ENCODE data around the gene HSFX3. TPM values are rescaled to one million over a fixed set of nuclear protein-coding genes. Genes with fewer than 3 reads are reported as not detected.
"Not testable (repeated sequence)": the region's sequence is repeated elsewhere in the genome, so short reads cannot be mapped to it uniquely, and the experiment has no call there.

Gene HSFX3
- total RNA-seq, 1 experiment from 2014 or later = not detected

DNA sequence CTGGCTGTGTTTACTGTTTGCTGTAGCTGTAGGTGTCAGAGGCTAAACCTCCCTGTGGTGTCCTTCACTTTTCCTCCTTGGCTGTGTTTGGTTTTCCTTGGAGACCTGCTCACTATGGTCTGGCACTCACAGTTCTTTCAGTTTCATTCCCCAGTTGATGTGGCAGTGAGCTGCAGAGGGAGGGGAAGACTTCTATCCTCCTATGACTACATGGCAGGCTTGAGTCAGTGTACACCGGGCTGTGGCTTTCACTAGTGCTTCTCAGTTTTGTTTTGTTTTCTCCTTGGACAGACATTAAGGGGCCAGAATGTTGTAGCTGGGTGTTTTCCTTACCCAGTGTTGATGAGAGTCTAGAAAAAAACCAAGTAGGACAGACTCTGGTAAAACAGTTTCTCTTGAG lies 23.7 kb upstream of the HSFX3 start:
- H3K27me3 ChIP-seq (replicated peaks; ENCODE audit: insufficient read depth, low read depth, low read length, poor library complexity); POLR2A ChIA-PET (ENCODE audit: low non-redundant PET); H3K4me3 ChIP-seq (ENCODE audit: low read depth, low read length, poor library complexity, severe bottlenecking); H3K9me3 ChIP-seq (ENCODE audit: low read depth, low read length, poor library complexity, severe bottlenecking); DNase-seq (ENCODE audit: low spot score); CTCF ChIA-PET; intact Hi-C loops (cut with micrococcal nuclease; ENCODE audit: unreplicated experiment); H3K4me1 ChIP-seq (ENCODE audit: insufficient read depth, low read length, poor library complexity, severe bottlenecking); BruUV-seq (replicated peaks); H3K36me3 ChIP-seq (ENCODE audit: insufficient read depth, low read length, poor library complexity, severe bottlenecking); H3K27ac ChIP-seq (ENCODE audit: low read depth, low read length, poor library complexity, severe bottlenecking): not testable (repeated sequence)

GRCh38 chrX:149572743-149573142 lies 23.0 kb upstream of the HSFX3 start:
- Histone ChIP-seq H3K27me3 (replicated peaks; ENCODE audit: insufficient read depth, low read depth, low read length, poor library complexity) (no peaks in the 10 kb centered on the region), H3K4me3 (ENCODE audit: low read depth, low read length, poor library complexity, severe bottlenecking) (no peak overlapping the region), H3K9me3 (ENCODE audit: low read depth, low read length, poor library complexity, severe bottlenecking) (no peaks in the 10 kb centered on the region), H3K4me1 (ENCODE audit: insufficient read depth, low read length, poor library complexity, severe bottlenecking) (no peaks in the 10 kb centered on the region), H3K27ac (ENCODE audit: low read depth, low read length, poor library complexity, severe bottlenecking) (no peak overlapping the region), H3K36me3 (ENCODE audit: insufficient read depth, low read length, poor library complexity, severe bottlenecking) (no peaks in the 10 kb centered on the region)
- ChIA-PET CTCF (no interaction called here), POLR2A (ENCODE audit: low non-redundant PET) (interaction anchor here (0.7 kb wide), 1 partner anchor 240 kb away, joined by 4 read pairs; no protein-coding TSS in a partner anchor)
- intact Hi-C loops (cut with micrococcal nuclease; ENCODE audit: unreplicated experiment) = no loop called here
- no TSS peak for BruUV-seq (replicated peaks)
- no peak for DNase-seq (ENCODE audit: low spot score)
- TF ChIP-seq EZH2 (IDR thresholded peaks at IDR 0.05; ENCODE audit: borderline replicate concordance, low read depth, low read length, poor library complexity, severe bottlenecking) (no peak), CTCF (conservative IDR thresholded peaks at IDR 0.05; ENCODE audit: low read depth, low read length) (no peak)

- intact Hi-C loops (cut with micrococcal nuclease; ENCODE audit: unreplicated experiment) = no loop called here
- no TSS peak for BruUV-seq (replicated peaks)
- Histone ChIP-seq H3K9me3 (ENCODE audit: low read depth, low read length, poor library complexity, severe bottlenecking) (no peaks in the 10 kb centered on the region), H3K4me1 (ENCODE audit: insufficient read depth, low read length, poor library complexity, severe bottlenecking) (no peaks in the 10 kb centered on the region), H3K27ac (ENCODE audit: low read depth, low read length, poor library complexity, severe bottlenecking) (no peak overlapping the region), H3K36me3 (ENCODE audit: insufficient read depth, low read length, poor library complexity, severe bottlenecking) (no peaks in the 10 kb centered on the region), H3K27me3 (replicated peaks; ENCODE audit: insufficient read depth, low read depth, low read length, poor library complexity) (no peaks in the 10 kb centered on the region), H3K4me3 (ENCODE audit: low read depth, low read length, poor library complexity, severe bottlenecking) (no peak overlapping the region)
- ChIA-PET POLR2A (ENCODE audit: low non-redundant PET) (no interaction called here), CTCF (no interaction called here)
- no peak for DNase-seq (ENCODE audit: low spot score)
- TF ChIP-seq CTCF (conservative IDR thresholded peaks at IDR 0.05; ENCODE audit: low read depth, low read length) = no peak
- no peak for TF ChIP-seq EZH2 (IDR thresholded peaks at IDR 0.05; ENCODE audit: borderline replicate concordance, low read depth, low read length, poor library complexity, severe bottlenecking)
These were observed 22.0 kb upstream of the HSFX3 start for GRCh38 chrX:149571770-149572169.

GRCh38 chrX:149570668-149571067 lies 20.9 kb upstream of the HSFX3 start:
- Histone ChIP-seq H3K27me3 (replicated peaks; ENCODE audit: insufficient read depth, low read depth, low read length, poor library complexity) (no peaks in the 10 kb centered on the region), H3K4me1 (ENCODE audit: insufficient read depth, low read length, poor library complexity, severe bottlenecking) (no peaks in the 10 kb centered on the region), H3K27ac (ENCODE audit: low read depth, low read length, poor library complexity, severe bottlenecking) (no peak overlapping the region), H3K4me3 (ENCODE audit: low read depth, low read length, poor library complexity, severe bottlenecking) (no peak overlapping the region), H3K36me3 (ENCODE audit: insufficient read depth, low read length, poor library complexity, severe bottlenecking) (no peaks in the 10 kb centered on the region), H3K9me3 (ENCODE audit: low read depth, low read length, poor library complexity, severe bottlenecking) (no peaks in the 10 kb centered on the region)
- TF ChIP-seq EZH2 (IDR thresholded peaks at IDR 0.05; ENCODE audit: borderline replicate concordance, low read depth, low read length, poor library complexity, severe bottlenecking) = no peak
- TF ChIP-seq CTCF (conservative IDR thresholded peaks at IDR 0.05; ENCODE audit: low read depth, low read length) = no peak
- POLR2A ChIA-PET (ENCODE audit: low non-redundant PET) = no interaction called here
- no TSS peak for BruUV-seq (replicated peaks)
- no peak for DNase-seq (ENCODE audit: low spot score)
- intact Hi-C loops (cut with micrococcal nuclease; ENCODE audit: unreplicated experiment) = no loop called here
- CTCF ChIA-PET = no interaction called here
